Fibroblast of lung (primary cell): ENCODE data around the gene FZD8. TPM values are rescaled to one million over a fixed set of nuclear protein-coding genes. Genes with fewer than 3 reads are reported as not detected.

Experiments used
- DNase-seq, 2 donors: peaks; one replicate each; pipeline versions ENCODE4 v3.0.0 to v3.0.0-alpha.2; 2010; ENCODE audit warnings: low read depth in 2 of 2
- H2AFZ ChIP-seq: 2 replicates; pipeline ENCODE4 v1.5.1; 2012; ENCODE audit warnings: low read length, control low read depth, inconsistent platforms
- H3K27ac ChIP-seq: 2 replicates; pipeline ENCODE4 v1.5.1; 2011; ENCODE audit warnings: low read length, control low read depth; ENCODE audit not compliant: insufficient read depth
- H3K27me3 ChIP-seq: 2 replicates; pipeline ENCODE4 v1.5.1; 2011; ENCODE audit warnings: mild to moderate bottlenecking, low read length; ENCODE audit not compliant: control insufficient read depth, insufficient read depth
- H3K36me3 ChIP-seq: 2 replicates; pipeline ENCODE4 v1.5.1; 2011; ENCODE audit warnings: low read length; ENCODE audit not compliant: control insufficient read depth, insufficient read depth
- H3K4me1 ChIP-seq: 2 replicates; pipeline ENCODE4 v1.5.1; 2011; ENCODE audit warnings: low read length; ENCODE audit not compliant: control insufficient read depth, insufficient read depth; ENCODE audit errors: extremely low read depth
- H3K4me2 ChIP-seq: 2 replicates; pipeline ENCODE4 v1.5.1; 2011; ENCODE audit warnings: low read length, control low read depth; ENCODE audit not compliant: insufficient read depth; ENCODE audit errors: extremely low read depth
- H3K4me3 ChIP-seq, 4 experiments: fragments of 200-600 bp in 1 of 4; sonication (generic) in 1 of 4; replicated peaks in 1 of 4; 2 replicates each; pipeline ENCODE4 v1.5.1; 2011 to 2016; ENCODE audit warnings: low read length in 4 of 4, low read depth in 3 of 4, mild to moderate bottlenecking in 3 of 4, control low read depth in 2 of 4, inconsistent platforms in 1 of 4, mixed read lengths in 1 of 4; ENCODE audit not compliant: insufficient read depth in 1 of 4; ENCODE audit errors: control extremely low read depth in 1 of 4
- H3K79me2 ChIP-seq: 2 replicates; pipeline ENCODE4 v1.5.1; 2012; ENCODE audit warnings: mild to moderate bottlenecking, low read length, inconsistent platforms; ENCODE audit not compliant: control insufficient read depth, insufficient read depth
- H3K9ac ChIP-seq: 2 replicates; pipeline ENCODE4 v1.5.1; 2011; ENCODE audit warnings: mild to moderate bottlenecking, low read length, control low read depth; ENCODE audit not compliant: insufficient read depth
- H3K9me3 ChIP-seq: 2 replicates; pipeline ENCODE4 v1.5.1; 2012; ENCODE audit warnings: low read depth, low read length; ENCODE audit not compliant: control insufficient read depth, insufficient read depth
- H4K20me1 ChIP-seq: 2 replicates; pipeline ENCODE4 v1.5.1; 2011; ENCODE audit warnings: low read length; ENCODE audit not compliant: control insufficient read depth, insufficient read depth; ENCODE audit errors: extremely low read depth
- CTCF ChIP-seq, 2 donors: IDR thresholded peaks in 1 of 2; conservative IDR thresholded peaks in 1 of 2; 1 replicate in 1 of 2; 2 replicates in 1 of 2; pipeline ENCODE4 v1.5.1; 2011 to 2012; ENCODE audit warnings: low read length in 2 of 2, control low read depth in 1 of 2, inconsistent platforms in 1 of 2, low read depth in 1 of 2, mild to moderate bottlenecking in 1 of 2
- EZH2 ChIP-seq: IDR thresholded peaks from 2 replicates; pipeline ENCODE4 v1.5.1; 2012; ENCODE audit warnings: low read length, control low read depth, mild to moderate bottlenecking; ENCODE audit errors: missing control alignments
- polyA plus RNA-seq, 2 donors: library from polyadenylated mRNA; depleted of rRNA in 1 of 2; stranded (reverse) in 1 of 2; unstranded in 1 of 2; fragments of >200 nt; gene quantifications; 2 replicates each; pipeline ENCODE4 v1.2.1, GENCODE V29; 2011 to 2012; ENCODE audit warnings: missing spikeins in 1 of 2
- total RNA-seq: library from RNA; depleted of rRNA; stranded (reverse); fragments of >200 nt; gene quantifications from 2 replicates; pipeline ENCODE4 v1.2.1, GENCODE V29; 2014

Gene FZD8
- total and polyA plus RNA-seq, 2 donors (not counting 1 experiment from before 2014, with no cell fraction given), result 0.12 to 0.66 TPM

- H3K9ac ChIP-seq, result peak overlapping the region; percentile 8
- H3K9me3 ChIP-seq, result no peaks in the 10 kb centered on the region
- peaks cover 12% of the 10 kb centered on the region for H3K4me1 ChIP-seq
- peak; percentile 56 to 59 for DNase-seq
- no peaks in the 10 kb centered on the region for H3K79me2 ChIP-seq
- H3K4me3 ChIP-seq, result peak overlapping the region; percentile 61 to 68 (median 66)
- H3K27ac ChIP-seq, result no peak overlapping the region
- H4K20me1 ChIP-seq, result no peaks in the 10 kb centered on the region
- H3K27me3 ChIP-seq, result no peaks in the 10 kb centered on the region
- H3K4me2 ChIP-seq, result peak overlapping the region; percentile 97
- H2AFZ ChIP-seq, result peak overlapping the region; percentile 23
- H3K36me3 ChIP-seq, result no peaks in the 10 kb centered on the region
- TF ChIP-seq CTCF (conservative IDR thresholded peaks at IDR 0.05 in 1 of 2, IDR thresholded peaks at IDR 0.05 in 1 of 2; ENCODE audit: low read depth in 1 of 2, low read length in 2 of 2) (no peak), EZH2 (no peak)
Observed at GRCh38 chr10:35643151-35644049, 1.3 kb upstream of the FZD8 start.

GRCh38 chr10:35642793-35643114, 658 bp upstream of the FZD8 start:
- no peaks in the 10 kb centered on the region for H3K9me3 ChIP-seq
- no peak overlapping the region for H3K27ac ChIP-seq
- H3K79me2 ChIP-seq, result no peaks in the 10 kb centered on the region
- no peaks in the 10 kb centered on the region for H3K27me3 ChIP-seq
- peaks cover 12% of the 10 kb centered on the region for H3K4me1 ChIP-seq
- no peak for TF ChIP-seq EZH2
- TF ChIP-seq CTCF (conservative IDR thresholded peaks at IDR 0.05 in 1 of 2, IDR thresholded peaks at IDR 0.05 in 1 of 2; ENCODE audit: low read depth in 1 of 2, low read length in 2 of 2), result no peak
- peak overlapping the region; percentile 97 for H3K4me2 ChIP-seq
- H2AFZ ChIP-seq, result no peak overlapping the region
- H3K4me3 ChIP-seq, result peak overlapping the region; percentile 61 to 68 (median 66)
- H4K20me1 ChIP-seq, result no peaks in the 10 kb centered on the region
- no peak overlapping the region for H3K9ac ChIP-seq
- H3K36me3 ChIP-seq, result no peaks in the 10 kb centered on the region
- no peak for DNase-seq

DNA sequence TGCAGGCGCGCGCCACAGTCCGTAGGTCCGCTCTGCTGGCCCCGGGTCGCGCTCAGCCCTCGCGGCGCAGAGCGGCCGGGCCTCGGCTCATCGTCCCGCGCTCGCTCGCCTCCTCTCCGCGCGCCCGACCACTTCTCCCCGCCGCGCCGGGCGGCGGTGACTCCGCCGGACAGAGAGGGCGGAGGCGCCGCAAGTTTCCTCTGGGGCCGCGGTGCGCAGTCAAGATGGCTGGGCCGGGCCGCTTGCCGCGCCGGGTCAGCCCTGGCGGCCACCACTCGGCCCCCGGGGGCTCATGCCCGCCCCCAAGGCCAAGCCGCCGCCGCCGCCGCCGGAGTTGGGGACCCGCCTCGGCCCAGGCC, 441 bp downstream of the FZD8 start:
- peak; percentile 30 to 46 for DNase-seq
- Histone ChIP-seq H3K27ac (no peak overlapping the region), H3K79me2 (no peaks in the 10 kb centered on the region)

More for the DNA sequence above, 441 bp downstream of the FZD8 start:
- Histone ChIP-seq H3K4me1 (peaks cover 12% of the 10 kb centered on the region), H2AFZ (no peak overlapping the region), H3K9ac (peak overlapping the region; percentile 30), H3K4me3 (peak overlapping the region in 3 of 4 experiments; percentile 61 to 68 (median 65)), H4K20me1 (no peaks in the 10 kb centered on the region), H3K27me3 (no peaks in the 10 kb centered on the region), H3K9me3 (no peaks in the 10 kb centered on the region), H3K4me2 (peak overlapping the region; percentile 97), H3K36me3 (no peaks in the 10 kb centered on the region)
- TF ChIP-seq EZH2 (no peak), CTCF (conservative IDR thresholded peaks at IDR 0.05 in 1 of 2, IDR thresholded peaks at IDR 0.05 in 1 of 2; ENCODE audit: low read depth in 1 of 2, low read length in 2 of 2) (no peak)
